HEK293T (cell line): ENCODE measurements around the gene SHISA6.

ENCODE experiments used
- CTCF ChIA-PET: fragments of 350-600 bp; formaldehyde crosslinking; extraction: SDS; loops from one replicate; lab custom pipeline; 2021; ENCODE audit warnings: antibody characterized with exemption, inconsistent platforms; lab: Yijun Ruan, JAX
- POLR2A ChIA-PET: fragments of 350-600 bp; formaldehyde crosslinking; extraction: SDS; loops from one replicate; lab custom pipeline; 2020; ENCODE audit warnings: antibody characterized with exemption, inconsistent platforms; lab: Yijun Ruan, JAX
- DNase-seq: peaks from one replicate; pipeline ENCODE4 v3.0.0; 2012; ENCODE audit warnings: mixed read lengths; ENCODE audit errors: extremely low spot score
- ARNT ChIP-seq: fragments of 450-650 bp; IDR thresholded peaks from 2 replicates; pipeline ENCODE4 v1.6.1; 2017; ENCODE audit warnings: mild to moderate bottlenecking
- BHLHE40 ChIP-seq: fragments of 450-650 bp; IDR thresholded peaks from 2 replicates; pipeline ENCODE4 v1.6.1; 2016; ENCODE audit warnings: mild to moderate bottlenecking, moderate library complexity, borderline replicate concordance
- CTBP1 ChIP-seq: fragments of 450-650 bp; IDR thresholded peaks from 2 replicates; pipeline ENCODE4 v1.6.1; 2016; ENCODE audit warnings: borderline replicate concordance
- ELF4 ChIP-seq: fragments of 450-650 bp; IDR thresholded peaks from 2 replicates; pipeline ENCODE4 v1.6.1; 2017; ENCODE audit warnings: antibody characterized with exemption
- FOXA1 ChIP-seq: fragments of 450-650 bp; IDR thresholded peaks from 2 replicates; pipeline ENCODE4 v1.6.1; 2016; ENCODE audit warnings: mild to moderate bottlenecking
- FOXK2 ChIP-seq: fragments of 450-650 bp; IDR thresholded peaks from 2 replicates; pipeline ENCODE4 v1.6.1; 2016; ENCODE audit warnings: mild to moderate bottlenecking
- FOXM1 ChIP-seq: fragments of 450-650 bp; IDR thresholded peaks from 2 replicates; pipeline ENCODE4 v1.6.1; 2017; ENCODE audit warnings: mild to moderate bottlenecking, borderline replicate concordance
- HDGF ChIP-seq: fragments of 450-650 bp; IDR thresholded peaks from 2 replicates; pipeline ENCODE4 v1.6.1; 2017; ENCODE audit warnings: antibody characterized with exemption, borderline replicate concordance
- L3MBTL2 ChIP-seq: fragments of 450-650 bp; conservative IDR thresholded peaks from 2 replicates; pipeline ENCODE4 v1.6.1; 2016; ENCODE audit warnings: mild to moderate bottlenecking
- LEF1 ChIP-seq: fragments of 450-650 bp; IDR thresholded peaks from 2 replicates; pipeline ENCODE4 v1.6.1; 2017; ENCODE audit warnings: mild to moderate bottlenecking, borderline replicate concordance
- NFRKB ChIP-seq: fragments of 450-650 bp; IDR thresholded peaks from 2 replicates; pipeline ENCODE4 v1.6.1; 2016; ENCODE audit warnings: mild to moderate bottlenecking, moderate library complexity
- SP1 ChIP-seq: fragments of 450-650 bp; IDR thresholded peaks from 2 replicates; pipeline ENCODE4 v1.6.1; 2017
- SUZ12 ChIP-seq: fragments of 450-650 bp; IDR thresholded peaks from 2 replicates; pipeline ENCODE4 v1.6.1; 2016; ENCODE audit warnings: mild to moderate bottlenecking
- TARDBP ChIP-seq: fragments of 450-650 bp; IDR thresholded peaks from 2 replicates; pipeline ENCODE4 v1.6.1; 2016
- ZNF384 ChIP-seq: fragments of 450-650 bp; IDR thresholded peaks from 2 replicates; pipeline ENCODE4 v1.6.1; 2016
- TF ChIP-seq, protein P1 (sequence below): fragments of 450-650 bp; IDR thresholded peaks from 2 replicates; pipeline ENCODE4 v1.6.1; 2016

The SHISA6 gene

DNA sequence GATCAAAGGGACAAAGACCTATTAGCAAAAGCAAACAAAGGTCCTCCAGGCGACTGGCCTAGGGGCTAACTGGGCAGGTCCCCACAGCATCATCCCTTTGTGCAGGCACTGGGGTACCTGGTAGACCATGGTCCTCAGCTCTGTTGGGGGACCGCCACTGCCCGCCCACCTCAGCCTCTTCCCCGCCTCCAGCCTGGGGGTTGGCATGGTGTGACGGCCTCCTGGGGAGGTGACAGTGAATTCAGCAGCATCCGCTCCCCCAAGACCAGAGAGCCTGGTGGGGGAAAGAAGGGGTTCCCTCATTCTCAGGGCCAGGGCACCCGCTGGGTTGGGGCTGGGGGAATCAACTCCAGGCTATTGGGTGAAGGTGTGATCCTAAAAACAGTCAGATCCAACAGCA lies 318.6 kb downstream of the SHISA6 start:
- POLR2A ChIA-PET, result no interaction called here
- no peak for TF ChIP-seq ZNF384
- CTCF ChIA-PET, result no interaction called here
- no peak for DNase-seq

DNA sequence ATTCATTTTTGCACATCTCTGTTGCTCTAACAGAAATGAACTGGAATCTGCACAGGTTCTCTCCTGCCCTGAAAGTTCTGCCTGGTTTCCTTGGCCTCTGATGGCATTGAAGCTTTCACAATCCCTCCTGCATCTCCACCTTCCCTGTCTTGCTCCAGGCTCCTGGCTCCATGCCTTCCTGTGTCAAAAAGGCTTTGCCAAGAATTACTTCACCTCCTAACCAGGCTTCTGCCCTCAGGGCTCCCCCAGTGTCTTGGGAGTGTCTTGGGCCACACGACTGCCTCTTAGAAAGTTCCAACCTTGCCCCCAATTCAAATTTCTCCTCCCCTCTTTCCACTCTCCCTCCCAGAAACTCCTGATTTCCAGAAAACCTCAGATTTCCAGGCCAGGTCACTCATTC lies 320.3 kb downstream of the SHISA6 start:
- CTCF ChIA-PET, result no interaction called here
- no peak for DNase-seq
- POLR2A ChIA-PET, result no interaction called here
- TF ChIP-seq SP1 (no peak), LEF1 (no peak), FOXK2 (no peak)

DNA sequence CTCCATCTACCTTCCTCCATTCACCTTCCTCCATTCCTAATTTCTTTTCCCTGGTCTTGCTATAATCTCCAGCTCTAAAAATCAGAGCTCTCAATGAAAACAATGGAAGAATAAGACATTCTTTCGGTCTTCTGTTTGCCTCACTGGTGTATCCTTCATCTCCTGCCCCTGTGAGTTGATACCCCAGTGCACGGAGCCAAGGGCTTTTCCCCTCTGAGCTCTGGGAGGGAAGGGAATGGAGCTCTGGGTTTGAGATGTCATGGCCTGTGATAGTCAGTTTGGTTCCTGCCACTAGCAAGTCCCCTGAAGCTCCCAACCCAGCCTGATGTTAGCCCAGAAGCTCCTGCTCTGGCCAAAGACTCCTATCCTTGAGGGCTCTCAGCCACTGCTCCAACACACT lies 320.7 kb downstream of the SHISA6 start:
- no peak for TF ChIP-seq ZNF384
- TF ChIP-seq ELF4, result no peak
- TF ChIP-seq NFRKB, result no peak
- no peak for TF ChIP-seq FOXM1
- TF ChIP-seq CTBP1, result no peak
- no peak for TF ChIP-seq LEF1
- no peak for TF ChIP-seq SP1
- DNase-seq, result no peak
- POLR2A ChIA-PET, result no interaction called here
- CTCF ChIA-PET, result no interaction called here

DNA sequence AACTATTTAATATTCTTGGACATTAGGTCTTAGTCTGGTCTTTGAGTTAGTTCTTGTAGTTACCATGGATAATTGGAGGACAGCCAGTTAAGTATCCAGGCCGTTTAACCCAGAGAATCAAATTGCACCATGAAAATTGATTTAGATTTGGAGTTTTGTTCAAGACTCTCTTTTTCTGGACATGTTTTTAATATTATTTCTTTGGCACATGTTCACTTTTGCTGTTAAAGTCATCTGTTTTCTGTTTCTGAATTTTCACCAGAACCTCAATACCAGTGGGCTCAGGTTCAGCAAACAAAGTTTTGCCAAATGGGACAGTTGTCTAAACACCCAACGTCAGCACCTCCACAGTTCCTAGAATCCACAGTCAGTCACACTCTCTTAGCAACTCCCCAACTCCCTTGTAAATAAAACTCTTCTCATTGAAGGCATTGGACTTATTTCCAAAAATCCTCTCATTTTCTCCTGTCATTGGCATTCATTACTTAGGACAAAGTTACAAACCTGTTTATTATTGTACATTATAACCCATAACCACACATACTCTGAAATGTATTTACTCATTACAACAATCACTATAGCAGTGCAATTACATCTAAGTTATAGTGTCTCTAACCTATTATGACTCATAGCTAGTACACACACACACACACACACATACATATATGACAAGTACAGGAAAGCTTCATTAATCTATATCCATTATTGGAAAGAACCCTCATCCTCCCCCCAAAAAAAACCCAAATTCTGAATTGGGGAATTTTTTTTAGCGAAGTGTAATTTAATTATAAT lies 323.8 kb downstream of the SHISA6 start:
- no peak for DNase-seq
- CTCF ChIA-PET, result no interaction called here
- POLR2A ChIA-PET, result no interaction called here
- TF ChIP-seq NFRKB (no peak), LEF1 (no peak), BHLHE40 (no peak), SP1 (no peak), ZNF384 (no peak), FOXK2 (no peak), ARNT (no peak), FOXM1 (no peak), SUZ12 (no peak), L3MBTL2 (no peak), HDGF (no peak), TARDBP (no peak), FOXA1 (no peak), ELF4 (no peak), CTBP1 (no peak)
- TF ChIP-seq, protein P1, sequence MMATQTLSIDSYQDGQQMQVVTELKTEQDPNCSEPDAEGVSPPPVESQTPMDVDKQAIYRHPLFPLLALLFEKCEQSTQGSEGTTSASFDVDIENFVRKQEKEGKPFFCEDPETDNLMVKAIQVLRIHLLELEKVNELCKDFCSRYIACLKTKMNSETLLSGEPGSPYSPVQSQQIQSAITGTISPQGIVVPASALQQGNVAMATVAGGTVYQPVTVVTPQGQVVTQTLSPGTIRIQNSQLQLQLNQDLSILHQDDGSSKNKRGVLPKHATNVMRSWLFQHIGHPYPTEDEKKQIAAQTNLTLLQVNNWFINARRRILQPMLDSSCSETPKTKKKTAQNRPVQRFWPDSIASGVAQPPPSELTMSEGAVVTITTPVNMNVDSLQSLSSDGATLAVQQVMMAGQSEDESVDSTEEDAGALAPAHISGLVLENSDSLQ, result no peak

DNA sequence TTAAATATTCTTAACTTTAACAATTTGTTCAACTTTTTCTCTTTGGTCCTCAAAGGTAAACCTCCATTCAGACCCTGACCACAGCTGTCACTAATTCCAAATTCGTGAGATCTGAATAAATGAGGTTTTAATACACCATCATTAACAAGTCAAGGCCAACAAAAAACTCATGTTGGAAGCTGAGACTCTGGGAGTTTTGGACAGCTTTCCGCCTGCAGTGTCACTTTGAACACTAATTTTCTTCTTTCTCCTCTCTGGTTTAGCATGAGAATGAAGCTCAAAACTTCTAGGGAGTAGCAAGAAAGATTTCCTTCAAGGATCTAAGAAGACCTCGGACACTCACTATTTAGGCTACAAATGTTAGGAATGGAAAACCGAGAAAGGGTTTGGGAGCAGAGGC lies 324.6 kb downstream of the SHISA6 start:
- CTCF ChIA-PET, result no interaction called here

DNA sequence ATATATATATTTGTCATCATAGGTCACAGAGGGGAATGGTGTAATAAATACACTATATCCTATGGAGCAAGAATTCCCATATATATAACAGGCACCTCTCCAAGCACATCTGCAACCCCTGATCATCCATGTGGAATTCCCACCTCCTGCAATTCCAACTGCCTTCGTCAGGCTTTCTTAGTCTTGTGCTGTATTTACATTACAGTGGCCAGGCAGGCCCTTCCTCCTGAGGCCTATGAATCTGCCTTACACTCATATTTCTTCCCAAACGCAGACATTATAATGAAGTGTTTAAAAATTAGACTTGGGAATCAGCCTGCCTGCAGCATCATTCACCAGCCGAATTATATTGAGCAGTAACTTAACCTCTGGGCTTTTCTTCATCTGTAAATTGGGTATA lies 338.0 kb downstream of the SHISA6 start:
- ChIA-PET POLR2A (no interaction called here), CTCF (no interaction called here)
- DNase-seq, result no peak
- TF ChIP-seq, protein P1, result no peak
- TF ChIP-seq FOXK2 (no peak), SP1 (no peak), ARNT (no peak), HDGF (no peak), CTBP1 (no peak), SUZ12 (no peak), ELF4 (no peak), BHLHE40 (no peak), TARDBP (no peak), FOXA1 (no peak), FOXM1 (no peak), LEF1 (no peak)

More for the DNA sequence above, 324.6 kb downstream of the SHISA6 start:
- no peak for DNase-seq
- TF ChIP-seq LEF1 (no peak), SUZ12 (no peak), FOXK2 (no peak), SP1 (no peak), L3MBTL2 (no peak)
- POLR2A ChIA-PET, result no interaction called here

DNA sequence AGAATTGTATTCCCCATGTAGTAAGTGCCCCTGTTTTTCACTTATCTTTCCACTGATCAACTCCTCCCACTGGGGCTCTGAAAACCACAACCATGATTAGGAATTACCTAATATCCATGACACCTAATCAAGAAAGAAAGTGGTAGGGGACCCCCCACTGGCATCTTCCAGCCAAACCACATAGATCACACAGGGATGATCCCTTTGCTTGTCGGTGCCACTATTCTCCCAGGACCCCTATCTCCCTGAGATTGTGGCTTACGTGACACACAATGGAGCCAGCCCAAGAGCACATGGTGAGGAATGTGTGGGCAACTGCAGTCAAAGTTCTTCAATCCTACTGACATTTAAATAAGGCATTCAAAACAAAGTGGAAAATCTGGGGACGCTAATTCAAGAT lies 339.7 kb downstream of the SHISA6 start:
- CTCF ChIA-PET, result no interaction called here
- DNase-seq, result no peak
- POLR2A ChIA-PET, result no interaction called here
- TF ChIP-seq SP1, result no peak

DNA sequence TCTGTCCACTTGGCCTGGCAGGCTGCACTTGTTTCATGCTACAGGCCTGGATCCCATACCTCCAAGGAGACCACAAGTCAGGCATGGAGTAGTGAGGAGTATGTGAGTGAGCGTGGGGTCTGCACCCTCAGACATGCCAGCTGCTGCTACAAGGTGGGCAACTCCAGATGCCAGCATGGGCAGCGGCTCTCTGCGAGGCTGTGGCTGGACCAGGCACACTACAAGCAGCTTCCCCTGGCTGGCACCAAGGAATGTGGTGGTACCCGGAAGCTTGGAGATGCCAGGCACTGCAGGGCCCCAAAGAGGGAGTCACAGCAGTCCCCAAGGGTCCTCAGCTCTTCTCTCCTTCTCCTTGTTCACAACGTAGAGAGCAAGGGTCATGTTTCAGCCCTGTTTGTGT lies 341.2 kb downstream of the SHISA6 start:
- TF ChIP-seq LEF1, result no peak
- TF ChIP-seq TARDBP, result no peak
- no peak for TF ChIP-seq NFRKB
- TF ChIP-seq ZNF384, result no peak
- TF ChIP-seq SUZ12, result no peak
- TF ChIP-seq CTBP1, result no peak
- no peak for TF ChIP-seq FOXA1
- no peak for TF ChIP-seq HDGF
- TF ChIP-seq ARNT, result no peak
- TF ChIP-seq FOXK2, result no peak
- no peak for TF ChIP-seq SP1
- no peak for TF ChIP-seq L3MBTL2
- TF ChIP-seq, protein P1, result no peak
- no peak for TF ChIP-seq ELF4
- TF ChIP-seq FOXM1, result no peak
- no peak for DNase-seq
- ChIA-PET POLR2A (no interaction called here), CTCF (no interaction called here)
